Kidney capillary endothelial cell (primary cell): ENCODE results near the gene SCN3A.

Source experiments
- DNase-seq: peaks from one replicate; pipeline ENCODE4 v3.0.0-alpha.2; 2018; ENCODE audit warnings: low spot score

SCN3A gene

DNA sequence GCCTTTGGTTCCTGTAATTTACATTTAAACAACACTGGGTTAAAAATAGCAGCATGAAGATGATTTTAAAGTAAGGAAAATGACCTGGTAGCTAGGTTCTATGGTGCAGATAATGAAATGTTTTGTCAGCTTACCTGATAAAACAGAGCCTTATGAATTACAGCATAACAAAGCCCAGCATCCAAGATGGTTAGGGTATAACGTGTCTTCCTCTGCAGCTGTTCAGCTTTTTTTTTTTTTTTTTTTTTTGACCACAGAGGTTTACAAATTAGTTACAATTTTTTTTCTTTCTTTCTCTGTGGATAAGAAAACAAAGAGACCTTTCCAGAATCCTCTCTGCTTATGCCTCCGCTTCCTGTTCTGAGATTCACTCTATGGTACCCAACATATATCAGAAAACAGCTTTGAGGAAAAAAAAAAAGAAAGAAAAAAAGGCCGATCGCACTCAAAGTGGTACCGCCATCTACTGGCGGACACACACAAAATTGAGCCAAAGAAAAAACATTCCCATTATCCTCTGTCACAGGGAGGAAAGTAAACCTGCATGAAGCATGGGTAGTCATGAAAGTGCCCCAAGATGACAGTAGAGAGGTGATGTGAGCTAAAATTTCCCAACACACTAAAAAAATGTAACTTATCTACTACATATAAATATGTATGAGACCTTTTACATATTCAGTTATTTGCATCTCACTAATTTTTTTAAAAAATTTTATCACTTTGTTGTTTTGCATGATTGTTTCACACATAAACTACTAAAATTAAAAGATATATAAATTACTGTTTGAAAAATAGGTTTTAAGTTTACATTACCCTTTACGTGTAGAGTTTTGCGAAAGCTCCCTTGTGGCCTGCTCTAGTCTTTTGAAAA is at the start of gene SCN3A:
Gene SCN3A (minus strand): TSS at position 362 of the 871 bp plus-strand sequence. CDS start 27,656 bp downstream, outside the sequence.
- DNase-seq = peak; percentile 41

GRCh38 chr2:165253178-165253577 is 49.3 kb upstream of the SCN3A start:
- DNase-seq = no peak

DNA sequence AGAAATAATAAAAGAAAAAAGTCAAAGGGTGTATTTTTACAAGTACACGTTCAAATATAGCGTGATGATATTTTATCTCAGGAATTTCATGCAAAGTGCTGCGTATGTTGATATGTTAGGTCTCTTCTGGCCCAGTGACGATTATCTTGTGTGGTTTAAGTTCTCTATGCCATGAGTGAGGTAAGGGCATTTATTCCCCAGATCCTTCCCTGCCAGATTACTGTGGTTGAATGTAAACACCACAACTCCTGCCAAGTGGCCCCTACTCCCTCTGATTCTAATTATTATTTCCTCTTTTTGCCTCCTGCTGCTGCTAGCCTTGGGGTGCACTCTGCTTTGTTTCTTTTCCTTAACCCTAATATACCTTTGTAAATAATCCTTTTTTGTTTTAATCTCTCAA is 47.5 kb upstream of the SCN3A start:
- DNase-seq = no peak

GRCh38 chr2:165248238-165248637 is 44.4 kb upstream of the SCN3A start:
- DNase-seq = no peak

DNA sequence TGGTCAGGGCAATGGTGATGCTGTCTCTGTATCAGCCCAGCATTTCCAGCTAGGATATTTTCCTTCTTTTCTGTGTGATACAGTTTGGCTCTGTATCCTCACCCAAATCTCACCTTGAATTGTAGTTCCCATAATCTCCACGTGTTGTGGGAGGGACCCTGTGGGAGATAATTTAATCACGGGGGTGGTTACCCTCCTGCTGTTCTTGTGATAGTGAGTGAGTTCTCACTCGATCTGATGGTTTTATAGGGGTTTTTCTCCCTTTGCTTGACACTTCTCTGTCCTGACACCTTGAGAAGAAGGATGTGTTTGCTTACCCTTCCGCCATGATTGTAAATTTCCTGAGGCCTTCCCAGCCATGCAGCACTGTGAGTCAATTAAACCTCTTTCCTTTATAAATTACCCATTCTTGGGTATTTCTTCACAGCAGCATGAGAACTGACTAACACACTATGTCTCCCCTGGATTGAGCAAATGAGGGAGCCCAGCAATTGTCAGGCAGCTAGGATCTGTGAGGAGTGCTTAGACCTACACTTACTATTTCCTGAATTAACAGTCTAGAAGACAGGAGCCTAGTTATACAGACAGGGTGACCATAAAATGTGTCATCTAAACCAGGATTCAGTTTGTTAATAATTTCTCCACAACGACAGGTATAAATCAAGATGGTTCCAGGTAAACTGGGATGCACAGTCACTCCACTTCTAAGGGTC is 41.4 kb upstream of the SCN3A start:
- DNase-seq = no peak

DNA sequence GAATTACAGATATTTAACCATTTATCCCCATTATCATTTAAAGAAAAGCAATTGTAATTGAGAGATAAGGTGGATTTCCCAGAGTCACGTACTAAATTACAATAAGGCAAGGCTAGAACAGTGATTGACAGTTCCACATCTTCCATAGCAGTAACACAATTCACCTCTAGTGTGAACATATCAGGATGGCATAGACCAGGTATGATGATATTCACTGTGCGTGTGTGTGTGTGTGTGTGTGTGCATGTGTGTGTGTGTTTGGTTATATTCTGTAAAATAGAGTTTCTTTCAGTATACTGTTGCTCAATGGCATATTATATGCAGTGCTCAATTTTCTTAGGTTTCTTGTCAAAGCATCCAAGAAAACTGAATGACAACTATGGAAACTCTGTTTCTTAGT is 37.1 kb upstream of the SCN3A start:
- DNase-seq = no peak

DNA sequence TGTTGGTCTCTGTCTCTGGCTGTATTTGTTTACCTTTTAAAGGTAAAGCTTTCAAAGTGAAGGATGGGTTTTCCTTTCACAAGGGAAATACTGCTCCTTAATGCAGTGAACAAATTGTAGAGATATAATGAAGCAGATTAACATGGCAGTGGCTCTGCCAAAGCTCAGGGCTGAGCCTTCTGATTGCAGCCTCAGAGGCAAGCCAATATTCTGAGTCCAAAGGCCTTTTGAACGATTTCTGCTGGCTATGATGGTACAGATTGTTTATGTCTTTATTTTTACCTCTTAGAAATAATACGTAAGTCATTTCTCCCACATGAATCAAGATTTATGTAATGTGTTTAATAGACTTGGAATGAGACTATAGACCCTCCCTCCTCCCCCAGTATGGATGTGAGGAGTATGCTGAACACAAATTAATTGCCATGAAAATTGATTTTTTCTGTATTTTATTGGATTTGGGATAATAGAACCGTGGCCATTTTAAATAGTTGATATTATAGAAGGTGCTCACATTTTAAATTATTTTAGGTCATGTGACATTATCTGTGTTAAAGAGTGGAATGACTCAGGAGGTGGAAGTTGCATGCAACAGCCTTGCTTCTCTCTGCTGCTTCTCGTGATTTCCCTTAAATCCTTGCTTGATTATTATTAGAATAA is 36.1 kb upstream of the SCN3A start:
- DNase-seq = no peak

DNA sequence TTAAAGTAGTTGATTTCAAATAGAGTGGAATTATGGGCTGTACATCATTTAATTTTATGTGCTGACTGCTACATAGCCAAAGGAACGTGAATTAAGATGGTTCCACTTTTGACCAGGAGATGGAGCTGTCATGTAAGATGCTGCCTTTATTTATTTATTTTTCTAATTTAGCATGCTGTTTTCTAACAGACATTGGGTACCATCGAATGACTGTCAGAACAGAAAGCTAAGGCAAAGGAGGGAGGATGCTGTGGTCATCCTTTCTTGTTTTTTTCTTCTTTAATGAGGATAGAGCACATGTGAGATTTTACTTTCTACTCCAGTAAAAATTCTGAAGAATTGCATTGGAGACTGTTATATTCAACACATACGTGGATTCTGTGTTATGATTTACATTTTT is 35.4 kb upstream of the SCN3A start, which contains the start of gene SCN2A:
Gene SCN2A (plus strand): TSS at position 185 of the 400 bp plus-strand sequence. CDS start 56,410 bp downstream, outside the sequence.
- DNase-seq = peak; percentile 41

DNA sequence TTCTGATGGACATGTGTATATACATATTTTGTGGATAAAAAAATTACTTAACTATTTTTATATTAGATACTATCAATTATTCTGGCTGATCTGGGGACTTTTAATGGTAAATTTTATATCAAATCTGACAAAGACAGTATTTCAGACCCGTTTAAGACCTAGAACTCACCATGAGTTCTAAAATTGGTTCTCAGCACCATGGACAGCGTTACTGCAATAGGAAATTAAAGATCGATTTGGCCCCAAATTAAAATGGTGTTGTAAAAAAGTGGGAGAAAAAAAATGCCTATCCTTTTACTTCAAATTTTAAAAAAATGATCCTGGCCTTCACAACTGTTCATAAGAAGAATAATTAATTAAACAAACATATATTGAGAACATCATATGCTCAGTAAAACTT is 34.4 kb upstream of the SCN3A start:
- DNase-seq = peak; percentile 10

DNA sequence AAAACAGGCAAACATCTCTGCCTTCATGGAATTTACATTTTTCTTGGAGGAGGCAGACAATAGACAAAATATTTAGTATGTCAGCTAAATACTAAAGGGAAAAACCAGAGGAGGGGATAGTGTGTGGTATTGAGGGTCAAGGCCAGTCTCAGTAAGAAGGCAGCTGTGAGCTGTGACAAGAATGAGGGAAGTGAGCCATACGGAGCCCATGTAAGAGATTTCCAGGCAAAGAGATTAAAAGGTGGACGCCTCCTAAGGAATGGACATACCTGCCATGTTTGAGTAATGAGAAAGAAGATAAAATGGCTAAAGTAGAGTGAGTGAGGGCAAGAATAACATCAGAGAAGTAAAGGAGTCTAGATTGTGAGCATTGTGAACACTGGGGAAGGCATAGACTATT is 33.2 kb upstream of the SCN3A start:
- DNase-seq = no peak

DNA sequence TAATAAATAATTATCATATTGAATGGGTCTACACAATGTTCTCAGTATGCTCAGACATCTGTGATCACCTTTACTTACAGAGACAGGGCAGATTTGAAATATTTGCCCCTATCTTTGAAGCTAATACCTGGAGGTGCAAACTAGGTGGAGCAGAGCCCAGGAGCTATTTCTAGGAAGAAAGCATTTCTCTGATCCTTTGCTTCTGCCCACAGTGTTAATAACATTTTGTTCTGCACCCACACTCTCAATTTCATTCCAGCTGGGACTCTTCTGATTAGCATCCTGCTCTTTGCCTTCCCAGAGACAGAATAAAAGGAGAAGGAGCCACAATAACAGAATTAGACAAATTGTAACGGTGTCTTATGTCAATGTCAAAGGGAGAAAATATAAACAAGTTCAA is 23.7 kb upstream of the SCN3A start:
- DNase-seq = no peak

DNA sequence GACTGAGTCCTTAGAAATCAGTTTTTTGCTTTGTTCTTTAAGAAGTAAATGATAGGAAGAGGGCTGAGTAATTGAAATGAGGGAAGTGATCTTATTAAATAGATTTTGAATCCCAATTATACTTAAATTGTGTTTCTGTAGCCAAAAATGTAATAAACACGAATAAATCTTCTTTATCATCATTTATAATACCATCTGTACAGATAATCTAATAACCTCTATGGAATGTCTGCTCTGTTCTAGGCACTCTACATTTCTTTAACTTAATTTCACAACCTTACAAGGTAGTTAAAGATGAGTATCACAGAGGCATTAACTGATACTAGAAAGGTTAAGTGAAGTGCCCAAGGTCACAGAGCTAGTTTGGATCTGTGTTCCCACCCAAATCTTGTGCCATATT is 21.1 kb upstream of the SCN3A start:
- no peak for DNase-seq

DNA sequence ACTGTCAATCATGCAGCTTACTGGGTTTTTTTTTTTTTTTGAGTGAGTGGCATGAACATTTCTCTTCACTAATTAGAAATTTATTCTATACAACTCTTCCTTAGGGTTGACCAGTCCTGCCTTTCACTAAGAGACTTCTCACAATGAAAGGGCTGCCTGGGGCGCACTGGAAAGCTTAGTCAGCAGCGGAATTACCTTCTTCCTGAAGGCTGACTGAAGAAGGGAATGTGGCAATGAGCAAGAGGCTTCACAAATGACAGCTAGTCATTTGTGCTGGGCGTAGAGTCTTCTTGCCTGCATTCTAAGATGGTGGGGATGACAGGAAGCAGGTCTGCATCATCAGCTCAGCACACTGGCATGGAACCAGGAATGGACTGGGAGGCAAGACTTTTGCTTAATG is 15.6 kb upstream of the SCN3A start:
- no peak for DNase-seq

DNA sequence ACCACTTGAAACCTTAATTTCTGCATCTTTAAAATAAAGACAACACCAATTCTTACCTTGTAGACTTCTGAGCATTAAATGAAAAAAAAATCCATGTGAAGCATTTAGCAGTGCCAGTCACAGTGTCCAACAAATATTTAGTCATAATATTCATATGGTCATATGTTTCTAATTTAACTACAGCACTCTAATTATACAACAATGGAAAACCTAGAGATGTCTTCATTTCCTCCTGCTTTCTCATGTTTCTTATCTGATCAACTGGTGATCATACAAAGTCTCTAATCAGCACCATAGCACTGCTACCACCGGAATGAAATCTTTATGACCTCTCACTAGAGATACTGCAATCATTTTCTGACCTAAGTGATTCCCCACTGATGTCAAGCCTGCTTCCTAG is 10.2 kb upstream of the SCN3A start:
- DNase-seq = no peak

GRCh38 chr2:165208094-165208493 is 4.2 kb upstream of the SCN3A start:
- no peak for DNase-seq

GRCh38 chr2:165205865-165206264 is 2.0 kb upstream of the SCN3A start:
- DNase-seq = no peak

- DNase-seq = no peak
These were observed 1.6 kb downstream of the SCN3A start for GRCh38 chr2:165202239-165202638.

DNA sequence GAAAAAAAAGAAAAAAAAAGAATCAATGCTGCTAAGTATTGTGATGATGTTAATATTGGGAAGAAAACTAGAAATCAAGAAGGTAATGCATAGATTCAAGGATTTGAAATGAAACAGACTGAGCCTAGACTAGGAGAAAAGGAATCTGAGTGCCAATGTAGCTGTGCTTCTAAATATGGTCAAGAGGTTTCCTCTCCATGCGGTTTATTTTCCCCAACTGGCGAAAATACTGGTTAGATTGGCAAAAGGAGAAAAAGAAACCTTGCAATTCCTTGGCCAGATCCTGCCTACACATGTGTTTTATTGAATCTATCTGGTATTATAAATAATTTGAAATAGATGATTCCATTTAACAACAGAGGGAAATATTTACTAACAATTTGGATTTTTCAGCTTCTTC is 5.7 kb downstream of the SCN3A start:
- no peak for DNase-seq

GRCh38 chr2:165197346-165197745 is 6.5 kb downstream of the SCN3A start:
- DNase-seq = no peak

DNA sequence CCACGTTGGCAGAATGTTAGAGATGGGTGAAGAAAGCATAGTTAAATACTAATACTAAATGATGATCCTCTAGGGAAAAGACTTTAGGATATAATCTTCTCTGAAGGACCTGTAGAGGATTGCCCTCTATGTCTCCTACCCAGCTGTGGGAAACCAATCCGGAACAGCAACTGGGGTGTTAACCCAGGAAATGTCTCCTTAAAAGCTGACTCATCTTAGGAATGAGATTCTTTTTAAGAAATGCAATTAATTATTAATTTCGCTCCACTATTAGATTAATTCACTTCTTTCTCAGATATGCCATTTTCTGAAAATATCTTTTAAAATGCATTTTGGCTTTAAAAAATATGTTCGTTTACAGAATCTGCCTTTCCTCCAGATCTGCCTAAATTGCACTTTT is 7.4 kb downstream of the SCN3A start:
- DNase-seq = no peak

DNA sequence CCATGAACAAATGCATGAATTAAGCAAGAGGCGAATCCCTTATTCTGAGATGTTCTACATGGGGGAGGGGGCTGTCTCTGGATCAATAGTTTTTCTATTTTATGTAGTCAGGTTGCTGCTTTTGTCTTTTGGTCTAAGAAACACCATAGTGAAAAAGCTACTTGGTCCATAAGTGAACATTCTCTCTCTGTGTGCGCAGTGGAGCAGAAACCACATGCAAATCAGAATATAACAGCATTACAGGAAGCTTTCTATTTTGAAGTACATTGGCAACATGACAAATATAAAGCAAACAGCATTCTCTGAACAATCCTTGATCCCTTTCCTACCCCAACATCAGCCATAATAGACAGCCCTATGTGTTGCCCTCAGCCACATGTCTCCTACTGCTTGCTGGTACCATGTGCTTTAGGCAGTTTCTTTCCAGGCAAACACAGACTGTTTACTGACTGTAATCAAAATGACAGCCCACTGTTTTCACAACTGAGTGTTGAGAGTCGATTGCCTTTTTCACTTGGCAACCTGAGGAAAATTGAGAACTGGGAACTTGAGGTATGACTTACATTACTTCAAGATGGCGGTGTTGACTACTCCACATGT is 10.6 kb downstream of the SCN3A start:
- no peak for DNase-seq

GRCh38 chr2:165192729-165193128 is 11.1 kb downstream of the SCN3A start:
- DNase-seq = no peak
